GM23338 (cell line): ENCODE results near the gene THAP8. TPM values are rescaled to one million over a fixed set of nuclear protein-coding genes. Genes with fewer than 3 reads are reported as not detected.

Experiments
- ATAC-seq: fragments of 200-7000 bp; cut with Tn5 transposase; 3 replicates; pipeline ENCODE4 v1.9.1; 2020
- DNase-seq: peaks from one replicate; pipeline ENCODE4 v3.0.0-alpha.2; 2015; ENCODE audit warnings: low spot score
- H2AFZ ChIP-seq: fragments of 200-600 bp; sonication (generic); 2 replicates; pipeline ENCODE4 v1.8.0; 2016; ENCODE audit warnings: antibody characterized with exemption, mild to moderate bottlenecking, moderate library complexity
- H3F3A ChIP-seq: fragments of 200-600 bp; sonication (generic); replicated peaks from 2 replicates; pipeline ENCODE4 v1.8.0; 2017; ENCODE audit warnings: antibody characterized with exemption, mixed run types, low read depth
- H3K27ac ChIP-seq: fragments of 200-600 bp; sonication (generic); 2 replicates; pipeline ENCODE4 v1.6.1; 2016; ENCODE audit warnings: low read depth
- H3K27me3 ChIP-seq: fragments of 200-600 bp; sonication (generic); 2 replicates; pipeline ENCODE4 v1.8.0; 2016; ENCODE audit warnings: mild to moderate bottlenecking, mixed run types, moderate library complexity; ENCODE audit not compliant: insufficient read depth
- H3K36me3 ChIP-seq: fragments of 200-600 bp; sonication (generic); 2 replicates; pipeline ENCODE4 v1.8.0; 2016; ENCODE audit warnings: mild to moderate bottlenecking; ENCODE audit not compliant: insufficient read depth
- H3K4me1 ChIP-seq: fragments of 200-600 bp; sonication (generic); 2 replicates; pipeline ENCODE4 v1.8.0; 2016; ENCODE audit warnings: mild to moderate bottlenecking, moderate library complexity; ENCODE audit not compliant: insufficient read depth
- H3K4me2 ChIP-seq: fragments of 200-600 bp; sonication (generic); 2 replicates; pipeline ENCODE4 v1.7.1; 2017; ENCODE audit warnings: mixed run types
- H3K4me3 ChIP-seq: fragments of 200-600 bp; sonication (generic); 2 replicates; pipeline ENCODE4 v1.6.1; 2016; ENCODE audit warnings: mixed run types
- H3K79me2 ChIP-seq: fragments of 200-600 bp; sonication (generic); replicated peaks from 2 replicates; pipeline ENCODE4 v1.8.0; 2017; ENCODE audit warnings: mild to moderate bottlenecking; ENCODE audit not compliant: insufficient read depth
- H3K9me2 ChIP-seq: fragments of 200-600 bp; sonication (generic); 2 replicates; pipeline ENCODE4 v1.8.0; 2017; ENCODE audit not compliant: insufficient read depth
- H4K20me1 ChIP-seq: fragments of 200-600 bp; sonication (generic); replicated peaks from 2 replicates; pipeline ENCODE4 v1.8.0; 2017; ENCODE audit warnings: mild to moderate bottlenecking; ENCODE audit not compliant: insufficient read depth
- H3K27ac Mint-ChIP-seq: 2 replicates; pipeline ENCODE4 v1.8.0; 2020; ENCODE audit warnings: inconsistent platforms, mild to moderate bottlenecking, moderate library complexity, mixed read lengths
- H3K27me3 Mint-ChIP-seq: 3 replicates; pipeline ENCODE4 v1.8.0; 2022; ENCODE audit warnings: low read depth, mild to moderate bottlenecking, moderate library complexity, mixed read lengths, inconsistent platforms; ENCODE audit not compliant: insufficient read depth, poor library complexity
- H3K36me3 Mint-ChIP-seq: 3 replicates; pipeline ENCODE4 v1.8.0; 2021; ENCODE audit warnings: low read depth, mild to moderate bottlenecking, inconsistent platforms, moderate library complexity, mixed read lengths
- H3K4me1 Mint-ChIP-seq: 3 replicates; pipeline ENCODE4 v1.8.0; 2020; ENCODE audit warnings: mild to moderate bottlenecking, inconsistent platforms, mixed read lengths
- H3K4me3 Mint-ChIP-seq: 3 replicates; pipeline ENCODE4 v1.8.0; 2021; ENCODE audit warnings: moderate library complexity, mild to moderate bottlenecking, inconsistent platforms, mixed read lengths
- H3K9me3 Mint-ChIP-seq: 3 replicates; pipeline ENCODE4 v1.8.0; 2020; ENCODE audit warnings: moderate library complexity, mild to moderate bottlenecking, inconsistent platforms, mixed read lengths
- CREB1 ChIP-seq: fragments of 250-450 bp; sonication (Bioruptor Pico); IDR thresholded peaks from 2 replicates; pipeline ENCODE4 v1.5.0; 2020; ENCODE audit warnings: low read depth, mild to moderate bottlenecking, moderate library complexity
- EZH2 ChIP-seq: fragments of 200-600 bp; sonication (generic); IDR thresholded peaks from one replicate; pipeline ENCODE4 v1.8.0; 2017; ENCODE audit warnings: antibody characterized with exemption, mild to moderate bottlenecking, low read depth; ENCODE audit not compliant: unreplicated experiment
- EZH2phosphoT487 ChIP-seq: fragments of 200-600 bp; sonication (generic); IDR thresholded peaks from one replicate; pipeline ENCODE4 v1.8.1; 2018; ENCODE audit warnings: antibody characterized with exemption; ENCODE audit not compliant: unreplicated experiment
- JUNB ChIP-seq: IDR thresholded peaks from one replicate; pipeline ENCODE4 v1.6.1; 2016; ENCODE audit warnings: antibody characterized with exemption; ENCODE audit not compliant: unreplicated experiment
- NANOG ChIP-seq: IDR thresholded peaks from 2 replicates; pipeline ENCODE4 v1.6.1; 2016; ENCODE audit warnings: antibody characterized with exemption, borderline replicate concordance
- POLR2AphosphoS5 ChIP-seq: IDR thresholded peaks from 2 replicates; pipeline ENCODE4 v1.6.1; 2016; ENCODE audit warnings: antibody characterized with exemption, low read depth
- STAT1 ChIP-seq: IDR thresholded peaks from one replicate; pipeline ENCODE4 v1.6.1; 2016; ENCODE audit warnings: antibody characterized with exemption; ENCODE audit not compliant: unreplicated experiment
- ZNF114 ChIP-seq: fragments of 250-450 bp; sonication (Bioruptor Pico); IDR thresholded peaks from 2 replicates; pipeline ENCODE4 v1.5.0; 2020; ENCODE audit warnings: mild to moderate bottlenecking, moderate library complexity
- ZNF331 ChIP-seq: fragments of 250-450 bp; sonication (Bioruptor Pico); IDR thresholded peaks from 2 replicates; pipeline ENCODE4 v1.5.0; 2020; ENCODE audit warnings: low read depth, mild to moderate bottlenecking, moderate library complexity
- ZNF462 ChIP-seq: fragments of 250-450 bp; sonication (Bioruptor Pico); IDR thresholded peaks from 2 replicates; pipeline ENCODE4 v1.5.0; 2020; ENCODE audit warnings: mild to moderate bottlenecking, moderate library complexity
- polyA plus RNA-seq: library from polyadenylated mRNA; unstranded; fragments of >200 nt; fragmentation: Nextera tagmentation; extraction: Ambion mirVana; gene quantifications from 2 replicates; pipeline ENCODE4 v1.2.1, GENCODE V29; 2016
- total RNA-seq: library from RNA; depleted of rRNA; stranded (reverse); fragments of >200 nt; shearing (Covaris generic); gene quantifications from 2 replicates; pipeline ENCODE4 v1.2.3, GENCODE V29; 2014
- TF ChIP-seq, protein P1 (sequence below), 2 experiments: fragments of 200-600 bp in 1 of 2; sonication (generic) in 1 of 2; conservative IDR thresholded peaks; 2 replicates each; pipeline versions ENCODE4 v1.5.1 to v1.6.1; 2016 to 2017; ENCODE audit warnings: antibody characterized with exemption in 2 of 2, low read depth in 2 of 2, mild to moderate bottlenecking in 2 of 2, moderate library complexity in 1 of 2
- TF ChIP-seq, protein P2 (sequence below): IDR thresholded peaks from 2 replicates; pipeline ENCODE4 v1.6.1; 2016; ENCODE audit warnings: antibody characterized with exemption

The THAP8 gene
- total and polyA plus RNA-seq, 2 experiments from 2014 or later: 12.7 to 13.7 TPM

GRCh38 chr19:36090910-36091695, 37.0 kb upstream of the THAP8 start:
- H3K27ac ChIP-seq: no peak overlapping the region
- H4K20me1 ChIP-seq: no peaks in the 10 kb centered on the region; the same call in 1 of the 2 replicates
- Mint-ChIP-seq H3K9me3 (no peaks in the 10 kb centered on the region), H3K27ac (no peak overlapping the region), H3K4me3 (no peak overlapping the region), H3K36me3 (peaks cover 73% of the 10 kb centered on the region), H3K27me3 (peaks cover 5% of the 10 kb centered on the region), H3K4me1 (no peaks in the 10 kb centered on the region)
- H3K9me2 ChIP-seq: no peaks in the 10 kb centered on the region
- no peaks in the 10 kb centered on the region for H3K27me3 ChIP-seq
- 0 out of 2 replicates have a peak, but pooled peaks cover 2% of the 10 kb centered on the region for H3F3A ChIP-seq
- DNase-seq (no peak), ATAC-seq (no peak)
- TF ChIP-seq ZNF462 (CRISPR knock-in tag) (no peak), JUNB (no peak), ZNF331 (CRISPR knock-in tag) (no peak), NANOG (no peak), POLR2AphosphoS5 (no peak), ZNF114 (CRISPR knock-in tag) (no peak), EZH2phosphoT487 (no peak), EZH2 (no peak), CREB1 (CRISPR knock-in tag) (no peak), STAT1 (no peak)
- TF ChIP-seq, protein P1, sequence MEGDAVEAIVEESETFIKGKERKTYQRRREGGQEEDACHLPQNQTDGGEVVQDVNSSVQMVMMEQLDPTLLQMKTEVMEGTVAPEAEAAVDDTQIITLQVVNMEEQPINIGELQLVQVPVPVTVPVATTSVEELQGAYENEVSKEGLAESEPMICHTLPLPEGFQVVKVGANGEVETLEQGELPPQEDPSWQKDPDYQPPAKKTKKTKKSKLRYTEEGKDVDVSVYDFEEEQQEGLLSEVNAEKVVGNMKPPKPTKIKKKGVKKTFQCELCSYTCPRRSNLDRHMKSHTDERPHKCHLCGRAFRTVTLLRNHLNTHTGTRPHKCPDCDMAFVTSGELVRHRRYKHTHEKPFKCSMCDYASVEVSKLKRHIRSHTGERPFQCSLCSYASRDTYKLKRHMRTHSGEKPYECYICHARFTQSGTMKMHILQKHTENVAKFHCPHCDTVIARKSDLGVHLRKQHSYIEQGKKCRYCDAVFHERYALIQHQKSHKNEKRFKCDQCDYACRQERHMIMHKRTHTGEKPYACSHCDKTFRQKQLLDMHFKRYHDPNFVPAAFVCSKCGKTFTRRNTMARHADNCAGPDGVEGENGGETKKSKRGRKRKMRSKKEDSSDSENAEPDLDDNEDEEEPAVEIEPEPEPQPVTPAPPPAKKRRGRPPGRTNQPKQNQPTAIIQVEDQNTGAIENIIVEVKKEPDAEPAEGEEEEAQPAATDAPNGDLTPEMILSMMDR (conservative IDR thresholded peaks at IDR 0.05; ENCODE audit: low read depth in 2 of 2): no peak
- TF ChIP-seq, protein P2, sequence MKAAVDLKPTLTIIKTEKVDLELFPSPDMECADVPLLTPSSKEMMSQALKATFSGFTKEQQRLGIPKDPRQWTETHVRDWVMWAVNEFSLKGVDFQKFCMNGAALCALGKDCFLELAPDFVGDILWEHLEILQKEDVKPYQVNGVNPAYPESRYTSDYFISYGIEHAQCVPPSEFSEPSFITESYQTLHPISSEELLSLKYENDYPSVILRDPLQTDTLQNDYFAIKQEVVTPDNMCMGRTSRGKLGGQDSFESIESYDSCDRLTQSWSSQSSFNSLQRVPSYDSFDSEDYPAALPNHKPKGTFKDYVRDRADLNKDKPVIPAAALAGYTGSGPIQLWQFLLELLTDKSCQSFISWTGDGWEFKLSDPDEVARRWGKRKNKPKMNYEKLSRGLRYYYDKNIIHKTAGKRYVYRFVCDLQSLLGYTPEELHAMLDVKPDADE: no peak
- no peak overlapping the region for H3K4me3 ChIP-seq
- H3K36me3 ChIP-seq: peaks cover 31% of the 10 kb centered on the region
- H3K79me2 ChIP-seq: no peaks in the 10 kb centered on the region
- no peak overlapping the region for H2AFZ ChIP-seq
- H3K4me1 ChIP-seq: no peaks in the 10 kb centered on the region
- H3K4me2 ChIP-seq: no peak overlapping the region
